Posterior cingulate gyrus (tissue), 11 donors: ENCODE results near the gene TM4SF1.
"Not testable (repeated sequence)": the region's sequence is repeated elsewhere in the genome, so short reads cannot be mapped to it uniquely, and the experiment has no call there.

ENCODE experiments used
- DNase-seq, 10 donors: peaks; one replicate each; pipeline versions ENCODE4 v3.0.0 to v3.0.0-alpha.2; 2020 to 2021; ENCODE audit warnings: mixed read lengths in 3 of 10
- intact Hi-C: fragments of 100-400 bp; cut with DNase I; formaldehyde crosslinking; loops from one replicate; pipeline ENCODE4 v1.15.1; 2023

Gene TM4SF1

DNA sequence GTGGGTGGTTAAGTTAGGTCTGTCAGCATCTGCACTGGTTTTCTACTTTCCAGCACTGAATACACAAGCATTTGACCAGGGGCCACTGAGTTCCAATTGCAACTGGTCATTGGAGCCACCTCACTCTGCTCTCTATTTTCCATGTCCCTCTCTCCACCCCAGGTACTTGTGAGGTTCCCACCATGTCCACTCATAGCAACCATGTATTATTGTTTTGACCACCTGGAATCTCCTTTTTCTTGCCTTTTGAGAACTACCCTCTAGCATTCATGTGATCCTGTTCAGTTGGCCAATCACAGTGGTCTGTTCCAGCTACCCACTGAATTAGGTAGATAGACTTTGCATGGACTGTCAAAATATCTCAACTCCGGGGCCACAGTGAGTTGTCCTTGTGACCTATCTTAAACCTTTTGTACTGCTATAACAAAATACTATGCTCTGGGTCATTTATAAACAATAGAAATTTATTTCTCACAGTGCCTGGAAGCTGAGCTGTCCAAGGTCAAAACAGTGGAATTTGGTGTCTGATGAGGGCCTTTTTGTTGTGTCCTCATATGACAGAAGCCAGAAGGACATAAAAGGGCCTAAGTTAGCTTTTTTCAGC is 23.8 kb downstream of the TM4SF1 start:
- DNase-seq: no peak
- intact Hi-C loops: loop anchor here (2.0 kb wide), 1 partner anchor 127 kb away; no protein-coding TSS in a partner anchor

DNA sequence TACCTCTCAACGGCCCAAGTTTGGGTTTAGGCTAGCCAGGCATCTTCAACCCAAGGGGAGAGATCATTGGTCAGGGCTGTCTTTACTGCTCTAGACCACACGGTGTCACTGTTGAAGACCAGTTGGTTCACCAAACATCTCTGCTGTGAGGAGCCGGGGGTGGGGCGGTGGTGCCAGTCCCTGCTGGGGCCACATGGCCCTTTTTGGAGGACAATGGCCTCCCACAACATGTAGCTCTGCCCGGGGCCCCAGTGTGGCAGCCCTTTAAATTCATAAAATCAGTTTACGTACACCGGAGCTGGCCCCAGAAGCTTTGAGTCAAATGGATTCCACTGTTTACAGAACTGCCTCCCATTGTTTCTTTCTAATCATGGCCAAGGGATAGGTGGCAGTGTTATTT is 24.9 kb downstream of the TM4SF1 start:
- intact Hi-C loops: loop anchor here (2.0 kb wide), 1 partner anchor 128 kb away; no protein-coding TSS in a partner anchor
- DNase-seq: peak in 7 of 10 donors; percentile 11 to 86 (median 20)

DNA sequence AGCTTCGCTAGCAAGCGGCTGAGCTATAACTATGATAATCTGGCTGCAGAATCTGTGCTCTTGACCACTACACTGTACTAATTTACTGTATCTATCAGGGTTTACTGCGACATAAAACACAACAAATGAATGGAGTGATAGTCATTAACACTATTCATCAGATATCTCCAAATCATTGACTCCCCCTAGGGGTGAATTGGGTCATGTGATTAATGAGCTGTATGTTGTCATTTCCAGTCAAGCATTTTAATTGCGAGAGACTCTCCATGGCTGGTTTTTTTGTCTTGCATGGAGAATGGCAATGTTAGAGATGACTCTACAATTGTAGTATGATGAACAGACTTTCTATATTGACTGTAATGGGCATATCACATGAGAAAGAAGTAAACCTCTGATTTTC is 33.5 kb downstream of the TM4SF1 start:
- no peak for DNase-seq
- intact Hi-C loops: no loop called here

DNA sequence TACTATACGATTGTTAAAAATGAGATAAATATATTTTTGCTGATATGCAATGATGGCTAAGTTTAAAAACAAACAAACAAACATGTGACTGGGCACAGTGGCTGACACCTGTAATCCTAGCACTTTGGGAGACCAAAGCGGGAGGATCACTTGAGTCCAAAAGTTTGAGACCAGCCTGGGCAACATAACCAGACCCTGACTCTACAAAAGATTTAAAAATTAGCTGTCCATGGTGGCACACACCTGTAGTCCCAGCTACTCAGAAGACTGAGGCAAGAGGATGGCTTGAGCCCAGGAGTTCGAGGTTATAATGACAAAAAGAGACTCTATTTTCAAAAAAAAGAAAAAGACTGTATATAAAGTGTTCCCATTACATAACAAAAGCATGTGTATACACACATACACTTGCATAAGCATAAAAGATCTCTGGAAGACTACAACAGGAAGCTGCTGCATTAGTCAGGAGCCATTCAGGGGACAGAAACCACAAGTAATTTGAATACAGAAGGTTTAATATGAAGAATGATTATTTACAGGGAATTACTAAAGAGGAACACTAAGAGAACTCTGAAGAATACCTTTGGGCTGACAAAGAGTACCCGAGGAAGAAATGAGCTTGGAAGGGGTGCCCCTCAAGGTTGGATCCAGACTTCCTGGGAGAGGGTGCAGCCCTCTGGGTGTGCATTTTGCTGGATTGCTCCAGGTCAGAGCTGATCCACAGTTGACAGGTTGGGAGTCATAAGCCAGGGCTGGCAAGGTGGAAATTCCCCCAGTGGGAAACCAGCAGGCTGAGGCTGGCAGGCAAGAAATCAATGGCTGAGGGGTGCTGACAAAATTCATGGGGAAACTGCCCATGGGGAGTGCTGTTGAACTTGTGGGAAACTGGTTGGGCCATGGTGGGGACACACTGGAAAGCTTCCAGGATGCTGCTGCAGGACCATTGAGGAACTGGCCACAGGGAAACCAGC is 34.8 kb downstream of the TM4SF1 start:
- no peak for DNase-seq
- intact Hi-C loops: no loop called here

DNA sequence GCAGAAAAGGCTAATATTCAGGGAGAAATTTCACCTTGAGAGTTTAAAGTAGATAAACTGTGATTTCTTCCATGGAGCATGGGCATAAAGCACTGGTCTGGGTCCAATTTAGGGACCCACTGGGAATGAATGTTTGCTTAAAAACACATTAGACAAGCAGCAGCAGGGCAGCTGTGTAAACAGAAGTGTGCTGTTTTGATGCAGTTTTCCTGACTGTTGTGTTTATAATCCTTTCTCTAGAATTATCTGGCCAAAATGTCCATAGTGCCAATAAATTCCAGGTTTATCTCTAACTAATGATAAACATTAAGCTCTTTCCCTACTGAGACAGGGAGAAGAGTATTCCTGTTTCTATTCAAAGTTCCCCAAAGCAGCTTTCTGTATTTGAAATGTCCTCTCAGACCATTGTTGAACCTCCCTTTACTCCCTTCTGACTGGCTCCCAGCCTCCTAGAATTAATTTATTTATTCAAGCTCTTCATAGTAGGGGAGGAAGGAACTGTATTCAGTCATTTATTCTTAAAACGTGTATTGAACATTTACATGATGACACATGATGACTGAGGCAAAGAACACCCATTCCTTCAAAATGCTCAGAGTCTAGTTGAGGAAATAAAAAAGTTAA is 37.0 kb downstream of the TM4SF1 start:
- intact Hi-C loops: no loop called here
- no peak for DNase-seq

DNA sequence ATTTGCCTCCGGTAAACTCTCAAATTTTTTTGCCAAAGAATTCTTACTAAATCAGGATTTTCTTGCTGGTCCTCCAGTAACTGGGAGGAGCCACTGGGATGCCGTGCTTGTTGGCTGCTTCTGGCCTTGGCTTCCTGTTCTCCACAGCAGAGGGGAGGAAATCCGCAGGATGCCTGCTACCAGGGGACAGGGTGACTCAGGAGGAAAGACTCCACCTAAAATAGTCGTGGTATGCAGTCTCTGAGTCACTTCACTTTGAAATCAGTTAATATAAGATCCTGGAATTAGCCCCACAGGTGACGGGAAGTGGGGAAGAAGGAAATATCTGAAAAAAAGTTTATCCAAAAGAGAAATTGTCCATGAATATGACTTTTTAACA is 37.5 kb downstream of the TM4SF1 start:
- peak in 1 of 10 donors; percentile 73 for DNase-seq
- intact Hi-C loops: no loop called here

DNA sequence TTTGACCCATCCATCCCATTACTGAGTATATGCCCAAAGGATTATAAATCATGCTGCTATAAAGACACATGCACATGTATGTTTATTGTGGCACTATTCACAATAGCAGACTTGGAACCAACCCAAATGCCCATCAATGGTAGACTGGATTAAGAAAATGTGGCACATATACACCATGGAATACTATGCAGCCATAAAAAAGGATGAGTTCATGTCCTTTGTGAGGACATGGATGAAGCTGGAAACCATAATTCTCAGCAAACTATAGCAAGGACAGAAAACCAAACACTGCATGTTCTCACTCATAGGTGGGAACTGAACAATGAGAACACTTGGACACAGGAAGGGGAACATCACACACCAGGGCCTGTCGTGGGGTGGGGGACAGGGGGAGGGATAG is 40.0 kb downstream of the TM4SF1 start:
- intact Hi-C loops, DNase-seq: not testable (repeated sequence)

DNA sequence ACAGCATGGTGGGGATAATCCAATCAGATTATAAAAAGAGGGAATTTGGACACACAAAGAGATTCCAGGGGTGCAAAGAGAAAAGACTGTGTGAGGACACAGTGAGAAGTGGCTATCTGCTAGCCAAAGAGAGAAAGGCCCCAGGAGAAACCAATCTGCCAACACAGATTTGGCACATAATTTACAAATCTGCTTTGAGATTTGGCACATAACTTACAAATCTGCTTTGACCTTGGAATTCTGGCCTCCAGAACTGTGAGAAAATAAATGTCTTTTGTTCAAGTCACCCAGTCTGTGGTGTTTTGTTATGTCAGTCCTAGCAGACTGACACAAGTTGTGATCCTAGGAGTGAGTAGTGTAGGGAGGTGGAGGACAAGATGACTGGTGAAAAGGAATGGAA is 40.5 kb downstream of the TM4SF1 start:
- intact Hi-C loops: no loop called here
- DNase-seq: no peak

DNA sequence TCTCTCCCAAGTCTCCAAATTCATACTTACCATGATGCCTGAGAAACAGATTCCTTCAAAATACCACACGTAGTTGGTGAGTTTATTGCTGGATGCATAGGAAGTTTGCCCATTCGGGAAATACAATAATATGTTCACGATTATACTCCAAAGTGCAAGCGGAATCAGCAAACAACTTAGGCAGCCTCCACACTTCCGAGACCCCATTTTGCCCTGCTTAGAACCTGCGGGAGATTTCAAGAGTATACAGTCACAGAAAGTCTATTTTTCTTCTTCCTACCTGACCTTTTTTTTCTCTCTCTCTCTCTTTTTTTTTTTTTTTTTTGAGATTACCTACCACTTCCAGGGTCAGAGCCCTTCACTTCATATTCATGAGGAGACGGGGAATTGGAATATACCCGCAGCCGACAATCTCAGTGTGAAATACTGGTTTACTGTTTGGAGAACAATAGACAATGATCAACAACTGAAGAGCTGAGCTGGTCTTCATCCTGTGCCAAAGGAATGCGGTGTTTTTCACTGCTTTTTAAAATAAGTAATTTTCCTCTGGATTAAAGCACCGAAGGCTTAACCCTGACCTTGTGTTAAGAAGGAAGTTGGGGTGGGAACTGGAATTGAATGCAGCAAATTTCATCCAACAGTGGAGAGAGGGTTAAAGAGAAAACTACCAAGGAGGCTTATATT is 44.1 kb downstream of the TM4SF1 start, which contains the start of gene TM4SF18:
TM4SF18 (minus strand) TSS at position 461 of the 684 bp plus-strand sequence; CDS start at position 207, 254 bp downstream.
- intact Hi-C loops: no loop called here

DNA sequence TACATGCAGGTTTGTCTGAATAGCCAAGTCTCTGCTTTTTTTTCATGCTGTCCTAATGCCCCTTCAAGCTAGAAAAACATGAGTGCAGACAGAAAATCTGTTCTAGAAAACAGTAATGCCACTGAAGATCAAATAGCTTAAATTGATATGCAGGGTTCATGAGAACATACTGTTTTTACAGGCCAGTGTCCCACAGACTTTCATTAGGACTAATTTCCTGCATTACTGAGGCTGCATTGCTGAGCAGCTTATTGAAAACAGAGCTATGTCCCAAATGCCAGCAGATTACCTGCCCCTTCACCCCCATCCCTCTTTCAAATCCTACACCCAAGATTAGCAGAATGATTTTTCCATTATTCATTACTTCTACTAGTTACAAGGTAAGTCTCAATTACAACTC is 44.7 kb downstream of the TM4SF1 start:
- no peak for DNase-seq
- intact Hi-C loops: no loop called here

More for the DNA sequence above, 44.1 kb downstream of the TM4SF1 start, which contains the start of gene TM4SF18:
- DNase-seq: peak in 1 of 10 donors; percentile 12

DNA sequence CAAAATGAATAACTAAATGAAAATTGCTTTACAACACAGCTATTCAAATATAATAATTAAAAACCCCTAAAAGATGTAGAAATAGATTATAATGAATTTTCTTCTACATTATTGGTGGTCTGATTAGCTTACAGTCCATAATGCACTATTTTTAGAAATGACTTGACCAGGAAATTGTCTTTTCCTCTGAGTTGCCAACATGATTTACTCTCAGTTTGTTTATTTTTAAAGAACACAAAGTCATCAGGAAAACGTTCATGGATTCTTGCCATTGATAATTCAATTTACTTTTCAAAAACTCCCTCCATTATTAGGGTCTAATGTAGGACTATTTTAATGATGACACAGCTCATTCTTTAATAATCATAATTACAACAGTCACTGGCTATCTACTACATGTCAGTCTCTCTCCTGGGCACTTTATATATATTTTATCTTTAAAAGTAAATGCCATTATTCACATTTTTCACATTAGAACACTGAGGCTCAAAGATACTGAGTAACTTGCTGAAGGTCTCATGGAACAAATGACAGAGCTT is 45.2 kb downstream of the TM4SF1 start:
- intact Hi-C loops: no loop called here
- DNase-seq: no peak

DNA sequence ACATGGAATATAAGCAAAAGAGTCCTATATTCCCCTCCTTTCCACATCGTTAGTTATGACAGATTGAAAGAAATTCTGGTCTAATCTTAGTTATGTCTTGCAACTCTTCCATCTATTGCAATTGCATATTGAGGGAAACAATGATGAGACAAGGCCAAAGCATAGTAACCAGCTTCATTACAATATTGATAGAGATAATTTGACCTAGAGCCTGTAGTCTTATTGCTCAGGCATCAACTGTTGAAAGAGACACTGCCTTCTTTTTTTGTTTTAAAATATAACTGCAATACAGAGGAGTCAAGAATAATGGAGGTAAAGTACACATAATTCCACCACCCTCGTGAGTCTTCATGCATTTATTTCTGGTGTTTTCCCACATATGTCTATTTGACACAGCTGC is 46.1 kb downstream of the TM4SF1 start:
- DNase-seq: no peak
- intact Hi-C loops: no loop called here

DNA sequence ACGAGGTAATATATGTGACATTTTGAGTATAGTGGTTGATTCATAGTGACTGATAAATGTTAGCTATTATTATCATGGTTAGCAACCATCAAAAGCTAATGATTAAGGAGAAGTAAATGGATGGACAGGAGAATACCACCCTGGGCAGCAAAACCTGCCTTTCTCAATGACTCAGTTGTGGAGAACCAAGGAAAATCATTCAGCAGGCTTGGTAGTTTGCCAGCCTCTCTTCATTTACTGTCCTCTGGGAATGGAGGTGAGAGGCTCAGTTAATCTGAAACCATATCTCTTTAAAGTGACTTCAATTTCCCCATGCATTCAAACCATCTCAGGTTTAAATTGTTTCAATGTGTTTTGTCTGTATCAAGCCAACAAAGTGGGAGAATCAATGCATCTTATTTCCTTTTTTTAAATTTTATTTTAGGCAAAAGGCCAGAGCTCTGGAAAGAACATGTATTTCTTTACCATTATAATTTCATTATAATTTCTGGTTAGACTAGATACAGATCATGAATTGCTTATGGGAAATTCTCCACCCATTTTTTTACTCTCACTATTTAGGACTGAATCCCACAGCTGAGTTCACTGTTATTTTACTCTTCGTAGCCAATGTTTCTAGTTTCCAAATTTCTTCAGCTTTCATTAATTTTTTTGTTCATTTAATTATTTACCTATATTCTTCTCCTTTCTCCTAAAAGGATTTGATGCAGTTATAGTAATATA is 46.7 kb downstream of the TM4SF1 start:
- intact Hi-C loops: no loop called here

DNA sequence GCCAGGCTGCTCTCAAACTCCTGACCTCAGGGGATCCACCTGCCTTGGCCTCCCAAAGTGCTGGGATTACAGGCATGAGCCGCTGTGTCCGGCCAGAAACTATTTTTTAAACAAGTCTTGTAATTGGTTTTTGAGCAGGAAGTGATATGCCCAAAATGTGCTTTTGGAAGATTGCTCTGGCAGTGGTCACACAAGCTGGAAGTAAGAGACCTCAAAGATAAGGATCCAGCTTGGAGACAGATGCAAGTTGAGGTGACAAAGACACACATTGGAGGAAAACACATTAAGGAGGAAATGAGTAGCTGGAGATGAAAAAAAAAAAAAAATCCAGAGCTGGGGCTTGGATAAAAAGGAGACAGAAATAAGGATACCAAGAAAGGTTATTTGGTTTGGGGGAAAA is 50.3 kb downstream of the TM4SF1 start:
- intact Hi-C loops: no loop called here
- no peak for DNase-seq

More for the DNA sequence above, 46.7 kb downstream of the TM4SF1 start:
- DNase-seq: no peak

DNA sequence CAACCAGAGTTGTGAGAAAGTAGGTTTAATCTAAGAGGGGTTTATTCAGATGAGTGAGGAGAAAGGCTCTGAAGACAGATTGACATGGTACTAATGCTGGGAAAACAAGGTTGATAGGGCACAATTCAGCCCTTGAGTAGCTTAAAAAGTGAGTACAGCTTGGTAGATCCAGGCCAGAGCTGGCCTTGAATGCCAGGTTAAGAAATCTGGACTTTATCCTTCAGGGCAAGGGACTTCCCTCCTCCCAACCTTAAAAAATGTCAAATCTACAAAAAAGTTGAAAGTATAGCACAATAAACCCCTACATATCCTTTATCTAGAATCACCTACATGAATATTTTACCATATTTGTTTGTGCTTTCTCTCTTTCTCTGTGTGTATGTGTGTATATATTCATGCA is 51.9 kb downstream of the TM4SF1 start:
- intact Hi-C loops: no loop called here

DNA sequence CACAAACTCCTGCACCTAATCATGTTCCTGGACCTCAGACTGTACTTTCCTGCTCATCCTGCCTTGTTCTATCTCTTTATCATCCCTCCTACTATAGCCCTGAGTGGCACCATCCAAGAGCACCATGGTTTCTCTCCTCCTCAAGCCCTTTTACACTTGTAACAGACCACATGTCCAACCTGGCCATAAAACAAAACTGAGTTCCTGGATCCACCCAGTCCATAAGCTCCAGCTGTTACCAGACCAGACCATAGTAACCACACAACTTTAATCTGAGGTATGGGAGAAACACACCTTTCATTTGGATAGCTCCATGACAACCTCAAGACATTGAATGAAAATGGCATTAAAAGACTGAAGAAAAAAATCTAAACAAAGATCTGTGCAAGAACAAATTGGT is 53.1 kb downstream of the TM4SF1 start:
- DNase-seq: no peak
- intact Hi-C loops: no loop called here

More for the DNA sequence above, 51.9 kb downstream of the TM4SF1 start:
- DNase-seq: no peak

DNA sequence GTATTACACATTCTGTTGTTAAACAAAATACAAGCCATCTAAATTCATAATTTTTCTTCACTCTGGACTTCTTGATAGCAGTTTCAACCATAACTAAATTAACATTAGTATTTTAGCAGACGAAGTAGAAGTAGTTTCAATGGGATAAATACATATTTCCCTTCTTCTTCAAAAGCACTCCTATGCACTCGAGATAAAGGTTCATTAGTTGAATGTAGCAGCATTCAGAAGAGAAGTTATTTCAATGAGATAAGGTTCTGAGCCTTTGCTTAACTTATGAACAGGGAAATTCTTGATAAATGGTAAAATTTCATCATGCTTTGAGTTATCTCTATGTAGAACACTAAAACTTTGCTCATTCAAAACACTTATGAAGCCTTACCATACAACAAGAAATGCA is 55.8 kb downstream of the TM4SF1 start:
- intact Hi-C loops: no loop called here
- no peak for DNase-seq

DNA sequence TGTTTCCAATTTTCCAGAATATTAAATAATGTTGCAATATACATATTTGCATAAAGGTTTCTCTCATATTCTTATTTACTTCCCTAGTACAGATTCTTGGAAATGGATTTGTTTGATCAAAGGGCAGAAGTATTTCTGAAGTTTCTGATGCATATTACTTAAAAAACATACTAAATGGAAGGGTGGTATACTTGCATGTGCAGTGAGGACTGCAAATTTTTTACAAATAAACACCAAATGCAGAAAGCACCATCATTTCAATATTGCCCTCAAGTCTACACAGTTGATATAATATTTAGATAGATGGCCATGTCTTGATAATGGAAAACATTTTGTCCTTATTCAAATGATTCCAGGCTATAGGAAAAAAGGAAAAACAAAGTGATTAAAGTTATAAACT is 56.3 kb downstream of the TM4SF1 start:
- intact Hi-C loops: no loop called here
- no peak for DNase-seq

DNA sequence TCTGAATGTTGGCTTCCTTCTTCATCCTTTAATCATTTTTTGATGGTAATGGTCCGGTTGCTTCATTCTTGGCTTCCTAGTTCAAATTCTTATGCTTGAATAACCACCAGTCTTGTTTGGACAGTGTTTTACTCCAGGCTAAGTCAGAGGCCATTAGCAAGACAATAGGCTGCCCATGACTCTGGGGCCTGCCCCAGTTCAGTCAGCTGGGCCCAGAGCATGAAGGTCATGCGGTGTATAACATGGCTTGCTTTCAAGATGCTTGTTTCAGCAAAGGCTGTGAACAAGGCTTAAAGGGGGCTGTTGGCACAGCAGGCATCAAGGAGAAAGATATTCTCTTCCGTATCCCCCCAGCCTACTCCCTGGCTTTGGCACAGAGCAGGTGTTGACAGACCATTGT is 57.7 kb downstream of the TM4SF1 start:
- intact Hi-C loops: no loop called here
- DNase-seq: no peak
